GM12878 (cell line): ENCODE data around the gene DNTT.

Experiments used
- EGR1 ChIP-seq, 2 experiments: IDR thresholded peaks; 1 replicate in 1 of 2; 2 replicates in 1 of 2; pipeline ENCODE4 v1.6.1; 2011 to 2012; ENCODE audit warnings: low read depth in 2 of 2, low read length in 2 of 2, borderline replicate concordance in 1 of 2, mild to moderate bottlenecking in 1 of 2, moderate library complexity in 1 of 2
- EP300 ChIP-seq, 2 experiments: fragments of 150-350 bp in 1 of 2; IDR thresholded peaks; 2 replicates each; pipeline ENCODE4 v1.6.1; 2011 to 2012; ENCODE audit warnings: low read depth in 2 of 2, low read length in 2 of 2, borderline replicate concordance in 1 of 2, improper control_type of control experiment in 1 of 2, inconsistent platforms in 1 of 2; ENCODE audit not compliant: control insufficient read depth in 1 of 2
- FOS ChIP-seq: IDR thresholded peaks from 3 replicates; pipeline ENCODE4 v1.6.1; 2011; ENCODE audit warnings: borderline replicate concordance; ENCODE audit not compliant: insufficient read length; ENCODE audit errors: extremely low read depth
- HCFC1 ChIP-seq: fragments of 150-350 bp; IDR thresholded peaks from 2 replicates; pipeline ENCODE4 v1.6.1; 2014; ENCODE audit warnings: low read length
- KDM1A ChIP-seq: fragments of 200-600 bp; sonication (generic); IDR thresholded peaks from 2 replicates; pipeline ENCODE4 v1.6.1; 2016; ENCODE audit warnings: borderline replicate concordance
- MAX ChIP-seq: IDR thresholded peaks from 2 replicates; pipeline ENCODE4 v1.6.1; 2012; ENCODE audit warnings: low read depth, low read length, improper control_type of control experiment
- NFIC ChIP-seq: IDR thresholded peaks from 2 replicates; pipeline ENCODE4 v1.6.1; 2012; ENCODE audit warnings: low read depth, mild to moderate bottlenecking, inconsistent platforms, low read length, moderate library complexity
- POLR2A ChIP-seq: IDR thresholded peaks from 2 replicates; pipeline ENCODE4 v1.6.1; 2011; ENCODE audit warnings: low read depth, mild to moderate bottlenecking, low read length
- SRF ChIP-seq, 2 experiments: IDR thresholded peaks; 2 replicates each; pipeline ENCODE4 v1.6.1; 2011; ENCODE audit warnings: low read depth in 2 of 2, low read length in 2 of 2, mild to moderate bottlenecking in 1 of 2, moderate library complexity in 1 of 2
- ZNF274 ChIP-seq: IDR thresholded peaks from one replicate; pipeline ENCODE4 v1.8.0; 2011; ENCODE audit not compliant: insufficient read length, insufficient read depth
- TF ChIP-seq, protein P1 (sequence below), 3 experiments: IDR thresholded peaks in 2 of 3; conservative IDR thresholded peaks in 1 of 3; 2 replicates each; pipeline ENCODE4 v1.5.1; 2011; ENCODE audit warnings: low read depth in 3 of 3, low read length in 3 of 3, mild to moderate bottlenecking in 3 of 3, control low read depth in 2 of 3, moderate library complexity in 2 of 3, inconsistent platforms in 1 of 3, mixed read lengths in 1 of 3; ENCODE audit not compliant: control insufficient read depth in 2 of 3, insufficient read depth in 1 of 3; ENCODE audit errors: extremely low read depth in 1 of 3
- TF ChIP-seq, protein P2 (sequence below): IDR thresholded peaks from 2 replicates; pipeline ENCODE4 v1.6.1; 2011; ENCODE audit warnings: low read depth, low read length, improper control_type of control experiment, borderline replicate concordance

DNA sequence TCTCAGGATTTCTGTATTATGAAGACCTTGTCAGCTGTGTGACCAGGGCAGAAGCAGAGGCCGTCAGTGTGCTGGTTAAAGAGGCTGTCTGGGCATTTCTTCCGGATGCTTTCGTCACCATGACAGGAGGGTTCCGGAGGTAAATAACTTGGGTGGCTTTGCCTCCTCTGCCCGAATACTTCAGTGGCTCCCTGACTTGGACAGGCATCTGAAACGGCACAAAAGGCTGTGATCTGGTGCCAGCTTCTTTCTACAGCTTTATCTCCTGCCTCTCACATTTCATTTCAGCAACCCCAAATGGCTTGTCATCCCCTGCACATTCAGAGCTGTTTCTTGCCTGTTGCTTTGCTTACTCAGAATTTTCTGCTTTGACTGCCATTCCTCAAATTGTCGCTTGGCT lies 23.2 kb downstream of the DNTT start:
- TF ChIP-seq, protein P1, sequence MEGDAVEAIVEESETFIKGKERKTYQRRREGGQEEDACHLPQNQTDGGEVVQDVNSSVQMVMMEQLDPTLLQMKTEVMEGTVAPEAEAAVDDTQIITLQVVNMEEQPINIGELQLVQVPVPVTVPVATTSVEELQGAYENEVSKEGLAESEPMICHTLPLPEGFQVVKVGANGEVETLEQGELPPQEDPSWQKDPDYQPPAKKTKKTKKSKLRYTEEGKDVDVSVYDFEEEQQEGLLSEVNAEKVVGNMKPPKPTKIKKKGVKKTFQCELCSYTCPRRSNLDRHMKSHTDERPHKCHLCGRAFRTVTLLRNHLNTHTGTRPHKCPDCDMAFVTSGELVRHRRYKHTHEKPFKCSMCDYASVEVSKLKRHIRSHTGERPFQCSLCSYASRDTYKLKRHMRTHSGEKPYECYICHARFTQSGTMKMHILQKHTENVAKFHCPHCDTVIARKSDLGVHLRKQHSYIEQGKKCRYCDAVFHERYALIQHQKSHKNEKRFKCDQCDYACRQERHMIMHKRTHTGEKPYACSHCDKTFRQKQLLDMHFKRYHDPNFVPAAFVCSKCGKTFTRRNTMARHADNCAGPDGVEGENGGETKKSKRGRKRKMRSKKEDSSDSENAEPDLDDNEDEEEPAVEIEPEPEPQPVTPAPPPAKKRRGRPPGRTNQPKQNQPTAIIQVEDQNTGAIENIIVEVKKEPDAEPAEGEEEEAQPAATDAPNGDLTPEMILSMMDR (IDR thresholded peaks at IDR 0.05 in 2 of 3, conservative IDR thresholded peaks at IDR 0.05 in 1 of 3; ENCODE audit: control insufficient read depth in 2 of 3, extremely low read depth in 1 of 3, insufficient read depth in 1 of 3, low read depth in 3 of 3, low read length in 3 of 3), result no peak
- no peak for TF ChIP-seq EGR1 (IDR thresholded peaks at IDR 0.05; ENCODE audit: borderline replicate concordance in 1 of 2, low read depth in 2 of 2, low read length in 2 of 2)
- TF ChIP-seq, protein P2, sequence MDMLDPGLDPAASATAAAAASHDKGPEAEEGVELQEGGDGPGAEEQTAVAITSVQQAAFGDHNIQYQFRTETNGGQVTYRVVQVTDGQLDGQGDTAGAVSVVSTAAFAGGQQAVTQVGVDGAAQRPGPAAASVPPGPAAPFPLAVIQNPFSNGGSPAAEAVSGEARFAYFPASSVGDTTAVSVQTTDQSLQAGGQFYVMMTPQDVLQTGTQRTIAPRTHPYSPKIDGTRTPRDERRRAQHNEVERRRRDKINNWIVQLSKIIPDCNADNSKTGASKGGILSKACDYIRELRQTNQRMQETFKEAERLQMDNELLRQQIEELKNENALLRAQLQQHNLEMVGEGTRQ, result no peak
- TF ChIP-seq EP300 (IDR thresholded peaks at IDR 0.05; ENCODE audit: borderline replicate concordance in 1 of 2, control insufficient read depth in 1 of 2, low read depth in 2 of 2, low read length in 2 of 2), result no peak
- TF ChIP-seq ZNF274, result no peak
- TF ChIP-seq NFIC, result no peak
- no peak for TF ChIP-seq FOS
- no peak for TF ChIP-seq HCFC1
- no peak for TF ChIP-seq MAX
- TF ChIP-seq SRF (IDR thresholded peaks at IDR 0.05; ENCODE audit: low read depth in 2 of 2, low read length in 2 of 2), result no peak
- TF ChIP-seq KDM1A, result no peak
- no peak for TF ChIP-seq POLR2A
